H1 (cell line): ENCODE measurements around the gene STAT5A. TPM values are rescaled to one million over a fixed set of nuclear protein-coding genes. Genes with fewer than 3 reads are reported as not detected.

Experiments used
- EP300 ChIP-seq, 2 experiments: IDR thresholded peaks; 1 replicate in 1 of 2; 2 replicates in 1 of 2; pipeline ENCODE4 v1.6.1; 2011 to 2012; ENCODE audit warnings: low read depth in 2 of 2, low read length in 2 of 2, mild to moderate bottlenecking in 2 of 2, borderline replicate concordance in 1 of 2, inconsistent platforms in 1 of 2, moderate library complexity in 1 of 2
- EZH2 ChIP-seq: fragments of 200-600 bp; sonication (generic); IDR thresholded peaks from 2 replicates; pipeline ENCODE4 v1.7.1; 2012; ENCODE audit warnings: low read depth, mild to moderate bottlenecking, moderate library complexity, low read length, inconsistent platforms; ENCODE audit not compliant: severe bottlenecking
- HDAC2 ChIP-seq, 2 experiments: fragments of 300-600 bp in 1 of 2; sonication (generic) in 1 of 2; IDR thresholded peaks; 2 replicates each; pipeline ENCODE4 v1.6.1; 2011 to 2012; ENCODE audit warnings: low read depth in 2 of 2, low read length in 2 of 2, mild to moderate bottlenecking in 2 of 2, moderate library complexity in 2 of 2, borderline replicate concordance in 1 of 2, inconsistent platforms in 1 of 2
- KDM1A ChIP-seq: fragments of 200-600, 300-600 bp; sonication (generic); IDR thresholded peaks from 2 replicates; pipeline ENCODE4 v1.7.1; 2016; ENCODE audit warnings: mild to moderate bottlenecking, low read length, borderline replicate concordance
- POU5F1 ChIP-seq: IDR thresholded peaks from 2 replicates; pipeline ENCODE4 v1.6.1; 2011; ENCODE audit warnings: low read depth, mild to moderate bottlenecking, low read length, moderate library complexity
- RNF2 ChIP-seq: fragments of 200-900, 300-1000 bp; sonication (generic); IDR thresholded peaks from 2 replicates; pipeline ENCODE4 v1.7.1; 2016; ENCODE audit warnings: borderline replicate concordance, low read depth, mild to moderate bottlenecking, antibody characterized with exemption, low read length; ENCODE audit not compliant: poor library complexity, severe bottlenecking; ENCODE audit errors: missing control alignments
- RXRA ChIP-seq: IDR thresholded peaks from 2 replicates; pipeline ENCODE4 v1.6.1; 2011; ENCODE audit warnings: low read depth, mild to moderate bottlenecking, low read length, moderate library complexity; ENCODE audit not compliant: insufficient read depth
- SIN3A ChIP-seq, 2 experiments: IDR thresholded peaks in 1 of 2; conservative IDR thresholded peaks in 1 of 2; 2 replicates each; pipeline ENCODE4 v1.6.1; 2011 to 2012; ENCODE audit warnings: low read length in 2 of 2, improper control_type of control experiment in 1 of 2, low read depth in 1 of 2, mild to moderate bottlenecking in 1 of 2
- SIX5 ChIP-seq: IDR thresholded peaks from 2 replicates; pipeline ENCODE4 v1.6.1; 2011; ENCODE audit warnings: mild to moderate bottlenecking, low read depth, low read length
- SP2 ChIP-seq: IDR thresholded peaks from 2 replicates; pipeline ENCODE4 v1.6.1; 2012; ENCODE audit warnings: mild to moderate bottlenecking, low read length, inconsistent platforms
- SRF ChIP-seq: IDR thresholded peaks from 2 replicates; pipeline ENCODE4 v1.6.1; 2011; ENCODE audit warnings: mild to moderate bottlenecking, low read depth, low read length, moderate library complexity
- SUZ12 ChIP-seq: fragments of 200-600 bp; sonication (generic); IDR thresholded peaks from 2 replicates; pipeline ENCODE4 v1.6.1; 2012; ENCODE audit warnings: mild to moderate bottlenecking, inconsistent platforms, low read length, moderate library complexity, mixed read lengths
- TBP ChIP-seq: IDR thresholded peaks from 2 replicates; pipeline ENCODE4 v1.6.1; 2011; ENCODE audit warnings: low read depth, low read length, improper control_type of control experiment
- ZNF274 ChIP-seq: IDR thresholded peaks from 2 replicates; pipeline ENCODE4 v1.7.0; 2012; ENCODE audit warnings: low read length, borderline replicate concordance; ENCODE audit errors: extremely low read depth
- polyA plus RNA-seq, 7 experiments: library from polyadenylated mRNA; depleted of rRNA in 3 of 7; stranded (reverse) in 5 of 7; unstranded in 2 of 7; fragments of >200 nt in 5 of 7; fragments of 200-250 nt in 2 of 7; gene quantifications; 1 replicate in 5 of 7; 2 replicates in 1 of 7; 4 replicates in 1 of 7; pipeline versions ENCODE4 v1.2.1 to v1.2.3, GENCODE V29; 2011 to 2013; ENCODE audit warnings: missing spikeins in 2 of 7, mixed read lengths in 2 of 7
- total RNA-seq: library from RNA; stranded (reverse); fragmentation: NEBNext Ultra II Directional; extraction: Animal tissue kit (Norgen Biotek cat#: 25700); gene quantifications from 2 replicates; pipeline ENCODE4 v1.2.1, GENCODE V29; 2021
- TF ChIP-seq, protein P1 (sequence below): IDR thresholded peaks from 2 replicates; pipeline ENCODE4 v1.6.1; 2012; ENCODE audit warnings: inconsistent platforms
- TF ChIP-seq, protein P2 (sequence below): IDR thresholded peaks from 2 replicates; pipeline ENCODE4 v1.6.1; 2012; ENCODE audit warnings: low read length, inconsistent platforms
- TF ChIP-seq, protein P3 (sequence below), 3 experiments: IDR thresholded peaks; 1 replicate in 2 of 3; 2 replicates in 1 of 3; pipeline versions ENCODE4 v1.5.1 to v1.6.1; 2011; ENCODE audit warnings: low read length in 3 of 3, mild to moderate bottlenecking in 3 of 3, inconsistent platforms in 2 of 3, low read depth in 1 of 3, moderate library complexity in 1 of 3; ENCODE audit not compliant: insufficient read depth in 1 of 3; ENCODE audit errors: control extremely low read depth in 1 of 3

The STAT5A gene
- total and polyA plus RNA-seq, 2 of the 8 experiments (the other 6 are each of a cell fraction or from before 2014, with no cell fraction given): 4.2 to 5.4 TPM

DNA sequence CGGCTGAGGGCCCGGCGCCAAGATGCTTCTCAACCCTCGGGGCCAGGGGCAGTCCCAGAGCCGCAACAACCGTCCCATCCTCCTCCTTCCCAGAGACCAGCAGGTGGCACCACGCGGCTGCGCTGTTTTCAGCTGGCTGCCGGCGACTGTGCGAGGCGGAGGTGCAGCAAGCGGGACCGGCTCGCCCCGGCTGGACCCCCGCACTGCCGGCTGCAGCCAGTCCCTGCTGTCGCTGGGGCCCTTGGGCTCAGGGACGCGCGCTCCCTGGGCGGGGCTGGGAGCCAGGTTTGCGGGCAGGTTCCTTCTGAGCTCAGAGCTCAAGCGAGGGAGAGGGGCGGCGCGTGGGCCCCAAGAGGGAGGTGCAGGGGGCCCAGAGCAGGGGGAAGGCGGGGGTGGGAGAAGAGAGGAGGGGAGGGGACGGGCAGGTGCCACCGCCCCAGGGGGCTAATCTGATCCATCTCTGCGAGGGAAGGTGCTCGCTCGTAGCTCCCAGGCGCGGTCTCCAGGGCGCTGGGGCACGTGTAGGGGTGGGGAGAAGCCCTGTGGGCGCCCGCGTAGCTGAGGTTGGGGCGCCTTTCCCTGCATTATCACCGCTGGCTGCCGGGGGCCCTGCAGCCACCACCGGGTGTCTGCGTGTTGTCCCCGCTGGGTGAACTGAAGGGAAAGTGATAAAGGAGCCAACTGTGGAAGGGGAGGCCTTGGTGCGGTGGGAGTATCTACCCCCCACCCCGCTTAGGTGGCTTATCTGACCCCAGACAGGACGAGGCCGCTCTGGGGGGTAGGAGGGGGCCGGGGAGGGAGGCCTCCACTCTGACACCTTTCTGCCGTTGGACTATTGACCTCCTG lies 24.2 kb downstream of the STAT5A start (continued):
- TF ChIP-seq EP300 (IDR thresholded peaks at IDR 0.05; ENCODE audit: borderline replicate concordance in 1 of 2, low read depth in 2 of 2, low read length in 2 of 2): peak in 1 of 2 experiments; percentile 73; a peak in 1 of 3 replicates
- TF ChIP-seq SUZ12: no peak
- TF ChIP-seq TBP: peak; percentile 13; the same call in 1 of the 2 replicates
- TF ChIP-seq, protein P1, sequence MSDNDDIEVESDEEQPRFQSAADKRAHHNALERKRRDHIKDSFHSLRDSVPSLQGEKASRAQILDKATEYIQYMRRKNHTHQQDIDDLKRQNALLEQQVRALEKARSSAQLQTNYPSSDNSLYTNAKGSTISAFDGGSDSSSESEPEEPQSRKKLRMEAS: peak; percentile 98
- peak in 1 of 2 experiments; percentile 66; a peak in 1 of 4 replicates for TF ChIP-seq SIN3A (conservative IDR thresholded peaks at IDR 0.05 in 1 of 2, IDR thresholded peaks at IDR 0.05 in 1 of 2; ENCODE audit: low read depth in 1 of 2, low read length in 2 of 2)
- no peak for TF ChIP-seq SIX5
- TF ChIP-seq SRF: no peak
- TF ChIP-seq, protein P2, sequence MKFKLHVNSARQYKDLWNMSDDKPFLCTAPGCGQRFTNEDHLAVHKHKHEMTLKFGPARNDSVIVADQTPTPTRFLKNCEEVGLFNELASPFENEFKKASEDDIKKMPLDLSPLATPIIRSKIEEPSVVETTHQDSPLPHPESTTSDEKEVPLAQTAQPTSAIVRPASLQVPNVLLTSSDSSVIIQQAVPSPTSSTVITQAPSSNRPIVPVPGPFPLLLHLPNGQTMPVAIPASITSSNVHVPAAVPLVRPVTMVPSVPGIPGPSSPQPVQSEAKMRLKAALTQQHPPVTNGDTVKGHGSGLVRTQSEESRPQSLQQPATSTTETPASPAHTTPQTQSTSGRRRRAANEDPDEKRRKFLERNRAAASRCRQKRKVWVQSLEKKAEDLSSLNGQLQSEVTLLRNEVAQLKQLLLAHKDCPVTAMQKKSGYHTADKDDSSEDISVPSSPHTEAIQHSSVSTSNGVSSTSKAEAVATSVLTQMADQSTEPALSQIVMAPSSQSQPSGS: no peak
- no peak for TF ChIP-seq SP2
- TF ChIP-seq KDM1A: no peak
- TF ChIP-seq, protein P3, sequence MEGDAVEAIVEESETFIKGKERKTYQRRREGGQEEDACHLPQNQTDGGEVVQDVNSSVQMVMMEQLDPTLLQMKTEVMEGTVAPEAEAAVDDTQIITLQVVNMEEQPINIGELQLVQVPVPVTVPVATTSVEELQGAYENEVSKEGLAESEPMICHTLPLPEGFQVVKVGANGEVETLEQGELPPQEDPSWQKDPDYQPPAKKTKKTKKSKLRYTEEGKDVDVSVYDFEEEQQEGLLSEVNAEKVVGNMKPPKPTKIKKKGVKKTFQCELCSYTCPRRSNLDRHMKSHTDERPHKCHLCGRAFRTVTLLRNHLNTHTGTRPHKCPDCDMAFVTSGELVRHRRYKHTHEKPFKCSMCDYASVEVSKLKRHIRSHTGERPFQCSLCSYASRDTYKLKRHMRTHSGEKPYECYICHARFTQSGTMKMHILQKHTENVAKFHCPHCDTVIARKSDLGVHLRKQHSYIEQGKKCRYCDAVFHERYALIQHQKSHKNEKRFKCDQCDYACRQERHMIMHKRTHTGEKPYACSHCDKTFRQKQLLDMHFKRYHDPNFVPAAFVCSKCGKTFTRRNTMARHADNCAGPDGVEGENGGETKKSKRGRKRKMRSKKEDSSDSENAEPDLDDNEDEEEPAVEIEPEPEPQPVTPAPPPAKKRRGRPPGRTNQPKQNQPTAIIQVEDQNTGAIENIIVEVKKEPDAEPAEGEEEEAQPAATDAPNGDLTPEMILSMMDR (IDR thresholded peaks at IDR 0.05; ENCODE audit: control extremely low read depth in 1 of 3, insufficient read depth in 1 of 3, low read depth in 1 of 3, low read length in 3 of 3): peak; percentile 67 to 81 (median 74)
- no peak for TF ChIP-seq RNF2
- TF ChIP-seq EZH2: no peak
- no peak for TF ChIP-seq RXRA
- no peak for TF ChIP-seq ZNF274
- TF ChIP-seq HDAC2 (IDR thresholded peaks at IDR 0.05; ENCODE audit: borderline replicate concordance in 1 of 2, low read depth in 2 of 2, low read length in 2 of 2): peak; percentile 16 to 53; a peak in 1 of 4 replicates
- no peak for TF ChIP-seq POU5F1
